Globus pallidus (tissue), 1 donor: ENCODE measurements around the gene ESAM.

Experiments used
- DNase-seq: peaks from one replicate; pipeline ENCODE4 v3.0.0-alpha.2; 2015; ENCODE audit warnings: low spot score

Gene ESAM, protein sequence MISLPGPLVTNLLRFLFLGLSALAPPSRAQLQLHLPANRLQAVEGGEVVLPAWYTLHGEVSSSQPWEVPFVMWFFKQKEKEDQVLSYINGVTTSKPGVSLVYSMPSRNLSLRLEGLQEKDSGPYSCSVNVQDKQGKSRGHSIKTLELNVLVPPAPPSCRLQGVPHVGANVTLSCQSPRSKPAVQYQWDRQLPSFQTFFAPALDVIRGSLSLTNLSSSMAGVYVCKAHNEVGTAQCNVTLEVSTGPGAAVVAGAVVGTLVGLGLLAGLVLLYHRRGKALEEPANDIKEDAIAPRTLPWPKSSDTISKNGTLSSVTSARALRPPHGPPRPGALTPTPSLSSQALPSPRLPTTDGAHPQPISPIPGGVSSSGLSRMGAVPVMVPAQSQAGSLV

DNA sequence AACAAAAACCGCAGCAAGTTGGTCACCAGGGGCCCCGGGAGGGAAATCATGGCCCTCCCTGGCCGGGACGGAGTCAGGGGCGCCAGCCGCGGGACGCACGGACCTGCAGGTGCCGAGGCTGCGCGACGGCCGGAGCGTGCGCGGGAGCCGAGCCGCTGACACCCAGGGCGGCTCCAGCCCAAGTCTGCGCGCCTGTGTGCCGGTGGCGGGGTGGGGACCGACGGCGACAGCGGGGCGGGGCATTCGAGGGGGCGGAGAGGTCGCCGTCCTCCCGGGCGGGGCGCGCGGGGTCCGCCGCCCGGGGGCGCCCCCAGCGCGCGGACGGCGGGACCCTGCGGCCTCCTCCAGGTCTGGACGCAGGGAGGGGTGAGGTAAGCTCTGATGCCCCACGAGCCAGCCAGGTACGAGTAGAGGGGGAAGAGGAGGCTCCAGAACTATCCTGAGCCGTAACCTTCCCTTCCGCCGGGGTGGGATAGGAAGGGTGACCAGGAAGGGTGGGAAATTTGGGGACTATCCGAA lies at the start of gene ESAM:
Gene ESAM, minus strand, starts transcription at position 186 of the 519 bp plus-strand sequence. Its CDS starts 136 bp downstream, at position 50.
- DNase-seq, result no peak

DNA sequence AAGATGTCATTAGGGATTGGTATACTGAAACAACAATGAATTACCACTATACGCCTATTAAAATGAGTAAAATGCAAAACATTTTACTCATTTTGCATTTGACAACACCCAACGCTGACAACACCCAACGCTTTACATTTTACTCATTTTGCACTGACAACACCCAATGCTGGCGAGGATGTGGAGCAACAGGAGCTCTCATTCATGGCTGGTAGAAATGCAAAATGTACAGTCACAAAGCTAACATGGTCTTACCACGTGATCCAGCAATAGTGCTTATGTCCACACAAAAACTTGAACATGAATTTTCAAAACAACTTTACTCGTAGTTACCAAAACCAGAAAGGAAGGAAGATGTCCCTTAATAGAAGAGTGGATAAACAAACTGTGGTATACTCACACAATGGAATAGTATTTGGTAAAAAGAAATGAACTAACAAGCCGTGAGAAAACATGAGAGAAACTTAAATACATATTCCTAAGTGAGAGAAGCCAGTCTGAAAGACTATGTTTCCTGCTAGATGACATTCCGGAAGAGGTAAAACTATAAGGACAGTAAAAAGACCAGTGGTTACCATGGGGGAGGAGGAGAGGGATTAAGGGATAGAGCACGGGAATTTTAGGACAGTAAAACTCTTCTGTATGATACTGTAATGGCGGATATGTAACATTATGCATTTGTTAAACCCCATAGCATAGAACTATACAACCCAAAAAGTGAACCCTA lies 49.5 kb upstream of the ESAM start:
- no peak for DNase-seq

DNA sequence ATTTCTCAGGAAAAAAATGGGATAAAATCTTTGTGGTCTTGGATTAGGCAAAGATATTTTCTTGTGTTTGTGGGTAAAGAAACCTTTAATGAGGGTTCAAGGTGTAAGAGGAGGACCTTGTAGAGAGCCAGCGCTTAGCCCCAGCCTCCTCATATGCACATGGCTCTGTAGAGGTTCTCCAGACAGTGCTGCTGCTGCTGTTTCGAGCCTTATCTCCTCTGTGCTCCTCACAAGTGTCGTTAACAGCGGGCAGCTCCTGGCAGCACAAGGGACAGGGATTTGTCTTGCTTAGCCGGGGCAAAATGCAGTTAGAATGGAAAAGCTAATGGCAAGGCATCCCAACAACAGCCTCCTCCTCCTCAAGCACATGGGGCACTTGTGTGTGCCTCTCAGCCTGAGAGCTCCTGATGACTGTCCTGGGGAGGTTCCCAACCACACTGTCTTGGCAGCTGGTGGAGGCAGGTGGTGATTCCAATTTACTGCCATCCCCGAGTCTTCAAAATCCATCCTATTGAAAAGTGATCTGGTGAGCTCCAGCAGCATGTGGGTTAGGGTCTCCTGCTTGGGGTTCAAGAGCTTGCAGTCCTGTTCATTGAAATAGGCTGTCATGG lies 45.7 kb upstream of the ESAM start:
- no peak for DNase-seq

DNA sequence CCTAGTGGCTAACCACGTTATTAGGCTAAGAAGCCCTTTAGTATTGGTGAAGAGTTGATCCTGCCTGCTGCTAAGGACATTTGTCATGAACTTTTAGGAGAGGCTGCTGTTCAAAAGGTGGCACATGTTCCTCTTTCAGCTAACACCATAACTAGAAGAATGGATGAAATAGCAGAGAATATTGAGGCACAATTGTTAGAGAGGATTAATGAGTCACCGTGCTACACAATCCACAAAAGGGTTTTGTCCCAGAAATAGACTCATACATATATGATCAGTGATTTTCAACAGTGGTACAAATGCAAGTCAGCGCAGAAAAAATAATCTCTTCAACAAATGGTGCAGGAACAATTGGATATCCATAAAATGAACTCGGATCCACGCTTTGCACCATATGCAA lies 45.1 kb upstream of the ESAM start:
- peak; percentile 33 for DNase-seq

DNA sequence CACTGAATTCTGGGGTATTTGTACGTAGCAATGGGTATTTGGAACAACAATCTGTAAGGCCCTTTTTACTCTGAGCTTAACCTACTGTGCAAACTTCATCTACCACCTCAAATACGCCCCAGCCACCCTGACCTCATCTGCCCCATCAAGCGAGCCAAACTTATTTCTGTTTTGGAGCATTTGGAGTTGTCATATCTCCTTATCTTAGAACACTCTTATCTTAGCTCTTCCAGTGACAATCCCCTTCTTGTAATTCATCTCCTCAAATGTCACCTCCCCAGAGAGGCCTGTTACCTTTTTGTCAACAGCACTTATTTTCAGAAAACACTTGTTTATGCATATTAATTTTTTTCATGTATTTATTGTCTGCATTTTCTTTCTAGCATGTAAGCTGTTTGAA lies 42.8 kb upstream of the ESAM start:
- no peak for DNase-seq

DNA sequence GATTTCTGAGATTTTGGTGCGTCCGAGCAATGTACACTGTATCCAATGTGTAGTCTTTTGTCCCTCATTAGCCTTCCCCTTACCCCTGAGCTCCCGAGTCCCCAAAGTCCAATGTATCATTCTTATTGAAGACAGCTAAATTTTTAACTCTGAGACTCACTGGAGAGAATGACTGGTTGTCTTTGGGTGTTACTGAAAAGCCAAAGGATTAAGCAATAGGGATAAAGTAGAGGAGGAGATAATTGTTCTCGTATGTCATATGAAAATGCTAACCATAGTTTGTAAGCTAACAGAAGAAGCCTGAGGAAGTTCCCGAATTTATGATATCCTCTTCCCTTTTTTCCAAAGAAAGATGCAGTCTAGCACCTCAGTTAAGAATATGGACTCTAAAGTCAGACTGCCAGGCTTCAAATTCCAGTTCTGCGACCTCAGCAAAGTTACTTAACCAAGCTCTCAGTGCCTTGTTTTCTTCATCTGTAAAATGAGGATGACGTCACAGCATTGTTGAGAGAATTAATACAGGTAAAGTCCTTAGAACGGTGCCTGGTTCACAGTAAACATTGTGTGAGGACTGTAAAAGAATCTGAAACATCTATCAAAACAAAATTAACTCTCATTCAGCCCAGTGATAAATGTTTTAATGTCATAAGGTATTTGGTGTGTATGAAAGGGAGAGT lies 39.7 kb upstream of the ESAM start:
- DNase-seq, result no peak

DNA sequence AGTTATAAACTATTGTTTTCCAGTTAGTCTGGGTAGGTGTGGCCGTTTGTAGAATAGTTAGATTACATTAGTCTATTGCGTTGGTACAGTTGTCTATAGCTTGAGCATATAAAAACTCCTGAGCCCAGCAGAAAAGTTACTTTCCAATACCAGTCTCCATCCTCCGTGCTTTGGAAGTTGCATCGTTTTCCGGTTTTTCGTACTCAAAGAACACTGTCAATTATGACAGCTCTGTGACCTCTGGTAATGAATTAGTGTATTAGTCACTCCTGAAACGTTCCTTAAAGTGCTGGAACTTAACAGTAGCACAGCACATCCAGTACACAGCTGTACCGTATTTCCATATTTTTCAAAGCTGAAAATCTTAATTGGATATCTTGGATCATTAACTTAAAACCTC lies 38.9 kb upstream of the ESAM start:
- no peak for DNase-seq

DNA sequence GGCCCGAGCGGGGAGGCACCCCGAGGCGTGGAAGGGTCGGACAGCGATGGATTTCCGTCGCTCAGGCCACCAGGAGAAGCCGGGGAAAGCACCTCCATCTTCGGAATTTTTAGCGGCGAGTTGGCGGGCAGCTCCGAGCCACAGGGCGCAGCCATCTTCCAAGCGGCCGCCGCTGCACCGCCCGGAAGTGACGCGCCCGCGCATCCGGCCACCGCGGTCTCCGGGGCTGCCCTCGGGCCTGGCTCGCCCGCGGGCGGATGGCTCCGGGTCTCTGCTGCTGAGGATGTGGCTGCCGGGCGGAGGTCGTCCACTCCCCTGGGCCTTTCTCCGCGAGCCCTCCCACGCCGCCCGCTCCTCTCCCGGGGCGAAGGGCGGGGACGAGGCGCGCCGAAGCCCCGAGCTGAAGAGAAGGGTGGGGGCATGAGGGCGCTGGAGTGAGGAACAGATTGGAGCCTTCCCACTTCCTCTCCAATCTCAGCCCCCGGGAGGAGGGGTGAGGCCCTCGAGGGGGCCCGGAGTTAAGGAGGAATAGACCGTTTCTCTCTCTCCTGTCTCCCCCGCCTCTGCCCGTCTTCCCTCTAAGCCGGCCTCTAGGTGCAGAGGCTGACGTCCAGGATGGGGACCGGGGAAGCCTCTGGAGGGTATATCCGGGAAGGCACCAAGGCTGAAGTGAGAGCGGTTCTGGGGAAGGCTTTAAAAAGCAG lies 38.3 kb upstream of the ESAM start, which contains the start of gene MSANTD2:
Gene MSANTD2, minus strand, starts transcription at position 181 of the 704 bp plus-strand sequence. Its CDS starts 26 bp downstream, at position 155.
- DNase-seq, result peak; percentile 87

DNA sequence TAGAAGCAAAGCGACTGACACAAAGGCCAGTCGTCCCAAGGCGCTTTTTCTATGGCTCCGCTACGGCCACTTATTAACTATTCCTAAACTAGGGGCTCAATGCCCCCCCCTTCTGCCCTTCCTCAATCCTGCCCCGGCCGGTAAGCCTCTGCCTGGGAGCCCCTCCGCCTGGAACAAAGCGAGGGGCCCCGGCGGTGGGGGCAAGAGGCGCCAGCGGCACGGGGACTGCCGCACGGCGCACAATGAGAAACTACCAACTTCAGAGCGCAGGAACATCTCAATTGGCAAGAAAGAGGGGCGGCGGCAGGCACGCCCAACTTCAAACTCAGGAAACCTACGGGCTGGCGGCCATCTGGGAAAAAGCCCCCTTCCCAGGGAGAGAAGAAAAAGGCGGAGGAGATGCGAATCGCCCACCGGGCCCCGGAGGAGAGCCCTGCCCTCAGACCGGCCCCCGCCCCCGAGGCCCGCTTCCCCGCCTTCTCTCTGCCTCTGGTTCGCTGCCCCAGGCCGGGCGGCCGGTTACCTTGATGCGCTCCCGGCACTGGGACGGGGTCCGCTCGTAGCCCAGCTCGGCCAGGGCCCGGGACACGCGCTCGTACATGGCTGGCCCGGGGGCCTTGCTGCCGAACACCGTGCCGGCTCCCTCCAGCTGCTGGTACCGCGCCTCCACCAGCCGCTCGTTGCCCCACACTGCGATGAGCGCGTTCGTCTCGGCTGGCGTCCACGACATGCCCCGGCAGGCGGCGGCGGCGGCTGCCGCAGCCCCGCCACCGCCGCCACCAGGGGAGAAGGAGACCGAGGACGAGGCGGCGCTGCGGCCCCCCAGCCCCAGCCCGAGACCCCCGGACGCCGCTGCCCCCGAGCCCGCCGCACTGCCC lies 37.5 kb upstream of the ESAM start:
- peak; percentile 8 for DNase-seq

DNA sequence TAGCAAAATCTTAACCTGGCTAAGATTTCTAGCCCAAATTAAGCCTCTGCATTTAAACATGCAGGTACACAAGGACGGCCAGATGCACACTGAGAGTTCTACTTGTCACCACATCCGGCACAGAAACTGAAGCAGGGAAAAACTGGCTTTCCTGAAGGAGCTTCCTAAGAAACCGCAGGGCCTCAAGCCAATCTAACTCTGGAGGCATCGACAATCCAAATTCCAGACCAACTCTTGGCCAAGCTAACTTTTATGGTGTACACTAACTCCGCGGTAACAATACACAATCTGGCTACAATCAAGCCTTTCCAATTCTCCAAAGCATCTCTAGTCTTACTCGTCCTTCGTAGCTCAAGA lies 36.9 kb upstream of the ESAM start:
- DNase-seq, result no peak

DNA sequence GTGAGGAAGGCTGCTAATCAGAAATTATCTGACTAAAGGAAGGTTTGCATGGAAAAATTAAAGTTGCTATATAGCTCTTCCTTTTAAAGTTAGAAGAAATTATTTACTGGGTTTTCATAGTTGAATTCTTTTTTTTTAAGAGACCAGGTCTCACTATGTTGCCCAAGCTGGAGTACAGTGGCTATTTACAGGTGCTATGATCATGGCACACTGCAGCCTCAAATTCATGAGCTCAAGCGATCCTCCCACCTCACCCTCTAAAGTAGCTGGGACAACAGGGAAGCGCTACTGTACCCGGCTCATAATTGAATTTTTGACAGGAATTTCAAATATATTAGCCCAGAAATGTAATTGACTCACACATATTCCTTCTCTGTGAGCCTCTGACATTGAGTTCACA lies 34.2 kb upstream of the ESAM start:
- no peak for DNase-seq

DNA sequence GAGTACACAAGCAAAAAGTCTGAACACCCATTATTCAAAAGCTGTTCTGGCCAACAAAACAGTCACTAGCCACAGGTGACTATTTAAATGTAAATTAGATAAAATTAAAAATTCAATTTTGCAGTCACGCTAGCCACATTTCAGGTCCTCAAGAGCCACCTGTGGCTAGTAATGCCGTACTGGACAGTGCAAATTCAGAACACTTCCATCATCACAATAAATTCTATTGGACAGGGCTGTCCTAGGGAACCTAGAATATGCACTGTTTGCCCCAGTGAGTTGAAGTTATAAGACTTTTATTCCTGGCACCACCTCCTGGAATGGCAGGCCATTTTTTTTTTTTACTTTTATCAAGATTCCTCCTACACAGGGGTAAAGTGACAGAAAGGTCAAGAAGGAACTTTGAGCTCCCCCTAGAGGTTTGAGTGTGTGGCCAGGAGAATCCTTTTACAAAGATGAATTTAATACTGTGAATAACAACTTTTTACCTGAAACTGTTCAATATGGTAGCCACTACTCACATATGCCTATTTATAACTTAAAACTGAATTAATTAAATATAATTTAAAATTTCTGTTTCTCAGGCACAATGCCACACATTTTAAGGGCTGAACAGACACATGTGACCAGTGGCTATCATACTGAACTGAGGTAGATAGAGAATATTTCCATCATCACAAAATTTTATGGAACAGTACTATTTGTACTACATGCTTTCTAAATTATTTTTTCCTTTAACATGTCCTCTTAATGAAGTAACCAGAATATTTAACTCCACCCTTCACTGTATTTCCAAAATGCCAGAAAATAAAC lies 31.6 kb upstream of the ESAM start:
- peak; percentile 24 for DNase-seq

DNA sequence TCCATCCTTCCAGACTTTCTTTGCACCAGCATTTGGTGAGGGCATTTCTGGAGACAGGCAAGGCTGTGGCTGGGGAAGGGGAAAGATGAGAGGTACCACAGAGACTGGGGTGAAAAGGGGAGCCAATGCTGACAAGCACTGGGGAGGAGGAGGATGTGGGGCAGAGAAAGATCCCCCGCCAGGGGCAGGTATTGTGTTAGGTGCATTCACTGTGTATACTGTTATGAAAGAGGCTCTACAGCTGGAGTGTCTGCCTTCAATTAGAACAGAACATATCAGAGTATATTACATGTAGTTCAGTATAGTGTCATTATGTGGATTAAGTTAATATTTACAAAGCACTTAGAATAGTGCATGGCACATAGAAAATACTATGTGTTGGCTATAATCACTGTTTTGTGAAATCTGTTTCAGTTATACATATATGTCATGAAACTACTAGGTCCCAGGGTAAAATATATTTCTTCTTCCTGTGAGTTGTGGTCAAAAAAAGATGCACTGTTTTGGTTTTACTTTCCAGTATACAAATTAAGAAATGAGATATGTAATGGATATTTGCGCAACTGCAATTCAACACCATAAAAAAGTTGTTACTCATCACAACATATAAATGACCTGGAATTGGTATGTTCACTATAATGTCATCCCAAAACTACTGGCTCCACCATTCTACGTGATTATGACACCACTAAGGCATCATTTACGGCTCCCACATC lies 29.7 kb upstream of the ESAM start:
- DNase-seq, result no peak

DNA sequence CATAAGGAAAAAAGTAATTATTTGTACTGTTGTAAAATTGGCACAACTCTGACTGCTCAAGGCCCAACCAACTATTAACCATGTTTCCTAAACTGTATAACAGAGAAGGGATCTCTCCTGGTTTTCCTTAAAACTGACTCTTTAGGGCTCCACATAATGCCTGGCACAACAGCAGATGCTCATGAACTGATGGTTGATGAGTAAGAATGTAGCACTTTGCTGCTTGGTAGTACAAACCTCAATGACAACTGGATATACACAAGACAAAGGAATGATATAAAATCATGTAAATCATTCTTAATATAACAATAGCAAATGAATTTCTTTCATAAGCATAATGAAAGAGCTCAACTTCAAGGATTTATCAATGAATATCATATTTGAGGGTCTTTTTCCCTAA lies 26.4 kb upstream of the ESAM start:
- no peak for DNase-seq

DNA sequence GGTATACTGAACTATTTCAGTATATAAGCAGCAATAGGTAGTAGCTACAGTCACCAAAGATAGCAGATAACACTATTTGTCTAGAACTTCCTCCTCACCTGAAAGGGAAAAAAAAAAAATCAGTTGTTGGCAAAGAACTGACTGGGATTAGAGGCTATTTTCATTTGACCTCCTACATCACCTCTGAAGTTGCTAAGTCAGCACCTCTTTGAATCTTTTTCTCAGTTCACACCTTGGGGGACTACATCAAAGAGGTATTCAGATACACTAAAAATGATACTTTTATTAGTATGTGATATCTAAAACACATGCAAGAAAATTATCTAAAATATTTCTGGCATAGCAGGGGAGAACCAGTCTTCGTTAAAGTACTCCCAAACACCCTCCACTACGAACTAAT lies 22.0 kb upstream of the ESAM start:
- no peak for DNase-seq

DNA sequence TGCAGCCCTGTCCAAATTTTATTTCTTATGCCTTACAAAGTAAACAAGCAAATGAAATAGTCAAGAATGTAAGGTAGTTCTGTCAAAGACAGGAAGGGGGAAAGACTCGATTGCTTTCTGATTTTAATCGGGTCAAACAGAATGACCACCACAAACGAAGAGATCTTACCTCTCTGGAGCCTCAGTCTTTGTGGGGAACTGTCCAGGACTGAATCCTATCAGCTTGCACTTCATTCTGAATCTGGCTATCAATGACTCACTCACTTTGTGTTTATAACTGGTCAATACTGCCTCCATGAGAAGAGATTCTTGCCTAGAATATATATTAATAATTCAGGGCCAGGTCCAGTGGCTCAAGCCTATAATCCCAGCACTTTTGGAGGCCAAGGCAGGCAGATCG lies 20.9 kb upstream of the ESAM start:
- DNase-seq, result no peak

DNA sequence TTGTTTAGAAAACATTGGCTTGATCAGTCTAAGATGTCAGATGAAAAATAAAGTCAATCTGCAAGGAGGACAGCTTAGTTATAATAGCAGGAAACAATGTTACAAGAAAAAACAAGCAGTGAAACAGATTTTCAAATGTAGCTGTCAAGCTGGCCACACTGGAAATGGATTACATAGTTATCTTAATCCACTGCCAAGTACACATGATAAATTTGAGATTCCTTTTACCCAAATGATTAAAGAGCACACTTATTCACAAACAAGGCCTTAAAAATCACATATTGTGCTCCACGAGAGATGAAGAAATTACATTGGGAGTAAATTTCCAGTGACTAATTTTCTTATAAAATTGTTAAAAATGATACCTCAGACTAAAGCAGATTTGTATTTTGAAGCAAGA lies 17.5 kb upstream of the ESAM start:
- no peak for DNase-seq

DNA sequence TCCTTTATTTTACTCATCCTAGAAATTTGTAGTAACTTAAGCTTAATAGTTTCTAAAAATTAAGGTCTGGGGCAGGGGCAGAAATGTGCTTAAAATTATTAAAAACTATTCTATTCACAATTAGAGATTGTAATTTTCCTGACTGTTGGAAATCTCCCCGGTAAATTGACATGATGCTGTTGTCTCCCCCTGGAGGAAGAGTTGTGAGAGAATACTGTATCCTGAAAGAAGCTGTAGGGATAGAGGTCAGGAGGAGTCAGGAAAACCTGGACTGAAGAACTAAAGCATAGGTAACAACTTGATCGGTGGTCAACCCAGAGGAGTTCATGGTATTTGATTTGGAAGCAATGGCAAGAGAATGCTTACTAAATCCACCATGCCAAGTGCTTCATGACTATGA lies 16.2 kb upstream of the ESAM start:
- no peak for DNase-seq
